ENCODE results near the gene LPCAT4.
A peak's percentile ranks its signal among the peaks of the same experiment; 100 is the strongest.

LPCAT4 gene

DNA sequence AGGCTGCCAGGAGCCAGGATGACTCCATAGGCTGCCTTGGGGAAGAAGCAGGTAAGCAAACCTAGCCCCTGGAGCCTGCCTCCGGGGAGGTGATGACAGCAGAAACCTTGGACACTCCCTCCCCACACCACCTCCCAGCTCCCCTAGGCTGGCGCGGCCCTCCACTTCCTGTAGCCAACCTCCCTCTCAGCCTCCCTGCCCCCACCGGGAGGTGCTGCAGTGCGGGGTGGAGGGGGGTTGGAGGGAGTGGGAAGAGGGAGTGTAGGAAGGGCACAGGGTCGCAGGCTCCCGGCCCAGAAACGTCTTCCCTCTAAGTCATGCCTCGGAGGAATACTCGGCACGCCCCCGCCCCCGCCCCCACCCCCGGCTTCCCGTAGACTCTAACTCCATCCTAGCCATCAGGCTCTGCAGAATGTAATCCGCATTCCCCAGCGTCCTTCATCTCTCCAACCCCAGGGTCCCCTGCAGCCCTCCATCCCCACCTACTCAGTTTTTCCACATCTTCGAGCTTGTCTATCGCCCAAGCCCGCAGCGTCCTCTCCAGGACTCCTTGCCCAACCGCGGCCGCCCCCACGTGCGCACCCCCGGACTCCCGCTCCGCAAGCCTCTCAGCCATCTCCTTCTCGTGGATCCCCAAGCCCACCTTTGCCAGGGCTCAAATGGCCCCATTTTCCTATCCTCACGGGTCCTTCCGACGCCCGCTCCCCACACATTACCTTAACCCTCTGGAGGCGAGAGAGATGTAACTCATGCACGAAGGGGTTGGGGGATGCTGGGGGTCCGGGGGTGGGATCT is 528 bp downstream of the LPCAT4 start:
- Histone ChIP-seq H3K4me3 (ENCODE audit: low read depth, low read length) (peak overlapping the region; percentile 88), H3K27me3 (no peaks in the 10 kb centered on the region), H3K4me1 (no peaks in the 10 kb centered on the region), H3K36me3 (no peaks in the 10 kb centered on the region), H3K9me3 (no peaks in the 10 kb centered on the region)
- peak; percentile 75 for DNase-seq
- TF ChIP-seq CTCF (IDR thresholded peaks at IDR 0.05; ENCODE audit: low read depth, low read length), result no peak

- H3K27me3 ChIP-seq, result no peaks in the 10 kb centered on the region
- peak overlapping the region; percentile 88 for H3K4me3 ChIP-seq (ENCODE audit: low read depth, low read length)
- H3K36me3 ChIP-seq, result no peaks in the 10 kb centered on the region
- no peaks in the 10 kb centered on the region for H3K9me3 ChIP-seq
- no peak for DNase-seq
- TF ChIP-seq CTCF (IDR thresholded peaks at IDR 0.05; ENCODE audit: low read depth, low read length), result no peak
- H3K4me1 ChIP-seq, result no peaks in the 10 kb centered on the region
These were observed 1.2 kb downstream of the LPCAT4 start for GRCh38 chr15:34365836-34366235.

DNA sequence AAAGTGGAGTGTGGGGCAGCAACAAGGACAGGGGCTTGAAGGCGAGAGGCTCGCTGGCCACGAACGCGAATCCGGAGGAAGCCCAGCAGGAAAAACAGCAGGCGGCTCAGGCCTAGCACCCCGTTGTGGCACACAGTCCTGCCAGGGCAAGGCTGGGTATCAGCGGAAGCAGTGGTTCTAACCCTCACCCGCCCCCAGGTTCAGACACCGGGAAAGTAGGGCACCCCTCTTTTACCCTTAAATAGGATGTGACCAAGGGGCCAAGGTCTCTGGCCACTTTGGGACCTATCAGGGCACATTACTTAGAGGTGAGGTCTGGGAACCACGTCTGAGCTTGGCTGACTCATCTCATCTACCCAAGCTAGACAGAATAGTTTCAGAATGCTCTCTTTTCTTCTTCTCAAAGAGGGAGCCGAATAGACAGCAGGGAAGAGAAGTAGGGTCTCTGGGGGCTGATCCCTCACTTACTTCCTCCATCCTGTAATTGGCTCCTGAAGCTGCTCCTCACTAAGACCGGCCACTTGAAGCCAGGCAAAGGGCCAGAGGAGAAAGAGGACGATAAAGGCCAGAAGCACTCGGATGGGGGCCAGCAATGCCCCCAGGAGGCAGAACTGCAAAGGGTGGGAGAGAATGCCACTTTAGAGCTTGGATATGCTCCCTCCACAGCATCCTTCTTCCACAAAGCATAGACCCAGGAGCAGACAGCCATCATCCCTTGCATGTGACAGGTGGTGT is 1.7 kb downstream of the LPCAT4 start:
- DNase-seq, result no peak
- TF ChIP-seq CTCF (IDR thresholded peaks at IDR 0.05; ENCODE audit: low read depth, low read length), result no peak
- H3K27me3 ChIP-seq, result no peaks in the 10 kb centered on the region
- H3K4me1 ChIP-seq, result no peaks in the 10 kb centered on the region
- H3K9me3 ChIP-seq, result no peaks in the 10 kb centered on the region
- no peaks in the 10 kb centered on the region for H3K36me3 ChIP-seq
- H3K4me3 ChIP-seq (ENCODE audit: low read depth, low read length), result no peak overlapping the region; the same call in 1 of the 2 replicates

DNA sequence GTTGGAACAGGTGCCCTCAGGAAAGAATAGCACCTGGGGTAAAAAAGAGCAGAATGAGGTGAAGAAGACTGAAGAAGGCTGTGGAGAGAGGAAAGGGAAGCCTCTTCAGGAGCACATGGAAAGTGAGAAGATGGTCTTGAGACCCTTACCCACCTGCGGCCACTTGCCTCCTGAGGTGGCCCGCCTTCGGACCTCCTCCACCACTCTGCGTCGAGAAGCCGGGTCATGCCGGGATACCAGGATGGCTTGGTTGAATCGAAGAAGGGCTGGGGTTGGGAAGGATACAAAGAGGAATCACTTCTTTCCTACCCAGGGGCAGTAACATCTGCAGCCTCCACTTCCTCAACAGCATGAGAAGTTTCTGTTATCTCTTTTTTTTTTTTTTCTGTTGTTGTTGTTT is 3.0 kb downstream of the LPCAT4 start:
- Histone ChIP-seq H3K4me1 (no peaks in the 10 kb centered on the region), H3K9me3 (no peaks in the 10 kb centered on the region), H3K4me3 (ENCODE audit: low read depth, low read length) (no peak overlapping the region), H3K36me3 (peaks cover 5% of the 10 kb centered on the region), H3K27me3 (no peaks in the 10 kb centered on the region)
- no peak for TF ChIP-seq CTCF (IDR thresholded peaks at IDR 0.05; ENCODE audit: low read depth, low read length)
- no peak for DNase-seq

DNA sequence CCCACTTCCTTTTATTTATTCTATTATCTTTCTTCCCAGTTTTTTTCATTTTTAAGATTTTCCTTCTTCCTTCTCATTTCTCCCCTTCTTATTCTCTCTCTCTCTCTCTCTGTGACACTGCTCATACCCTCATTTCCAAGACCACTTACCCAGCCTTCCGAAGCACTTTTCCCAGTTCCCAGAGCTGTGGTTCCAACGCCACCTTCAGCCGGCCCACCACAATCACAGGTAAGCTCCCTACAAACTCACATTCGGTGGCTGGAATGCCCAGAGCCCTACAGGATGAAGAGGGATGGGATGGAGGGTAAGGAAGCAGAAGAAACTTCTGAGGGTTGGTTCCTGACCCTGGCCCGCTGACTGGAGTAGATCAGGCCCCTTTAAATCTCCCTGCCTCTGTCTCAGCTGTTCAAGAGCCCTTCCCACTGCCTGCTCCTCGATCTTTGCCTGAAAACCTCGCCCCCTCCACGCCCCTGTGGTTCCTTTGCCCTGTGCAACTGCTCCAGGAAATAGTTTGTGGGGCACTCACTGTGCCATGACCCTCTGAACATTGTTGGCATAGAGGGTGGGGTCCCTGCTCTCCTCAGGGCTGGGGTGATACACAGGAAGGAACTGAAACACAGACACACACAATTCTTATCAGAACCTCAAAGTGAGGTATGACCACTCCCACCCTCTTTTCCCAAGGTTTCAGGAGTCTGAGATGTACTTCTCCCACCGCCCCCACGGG is 4.8 kb downstream of the LPCAT4 start:
- H3K27me3 ChIP-seq, result no peaks in the 10 kb centered on the region

More for the DNA sequence above, 4.8 kb downstream of the LPCAT4 start:
- no peak for DNase-seq
- peaks cover 15% of the 10 kb centered on the region for H3K36me3 ChIP-seq
- no peaks in the 10 kb centered on the region for H3K4me1 ChIP-seq
- no peaks in the 10 kb centered on the region for H3K9me3 ChIP-seq
- no peak overlapping the region for H3K4me3 ChIP-seq (ENCODE audit: low read depth, low read length)
- no peak for TF ChIP-seq CTCF (IDR thresholded peaks at IDR 0.05; ENCODE audit: low read depth, low read length)

All from BE2C (cell line).